MM.1S (cell line): ENCODE data around the gene SP100.

Source experiments
- DNase-seq: peaks from one replicate; pipeline ENCODE4 v3.0.0-alpha.2; 2015
- H2AFZ ChIP-seq: fragments of 300-600 bp; sonication (generic); 2 replicates; pipeline ENCODE4 v1.6.0; 2016; ENCODE audit warnings: antibody characterized with exemption, low read length
- H3F3A ChIP-seq: fragments of 300-600 bp; sonication (generic); 2 replicates; pipeline ENCODE4 v1.6.1; 2016; ENCODE audit warnings: mild to moderate bottlenecking, antibody characterized with exemption, low read length, moderate library complexity, mixed read lengths; ENCODE audit not compliant: insufficient read depth
- H3K27ac ChIP-seq: fragments of 300-600 bp; sonication (generic); 2 replicates; pipeline ENCODE4 v1.5.1; 2016; ENCODE audit warnings: mild to moderate bottlenecking, low read length
- H3K27me3 ChIP-seq: fragments of 300-600 bp; sonication (generic); replicated peaks from 2 replicates; pipeline ENCODE4 v1.6.0; 2016; ENCODE audit warnings: low read length; ENCODE audit not compliant: insufficient read depth
- H3K36me3 ChIP-seq: fragments of 300-600 bp; sonication (generic); replicated peaks from 2 replicates; pipeline ENCODE4 v1.6.1; 2016; ENCODE audit warnings: mild to moderate bottlenecking, low read length, mixed read lengths; ENCODE audit not compliant: insufficient read depth
- H3K4me1 ChIP-seq: fragments of 300-600 bp; sonication (generic); 2 replicates; pipeline ENCODE4 v1.6.1; 2016; ENCODE audit warnings: low read length, mixed read lengths
- H3K4me2 ChIP-seq: fragments of 300-600 bp; sonication (generic); 2 replicates; pipeline ENCODE4 v1.6.0; 2016; ENCODE audit warnings: low read depth, low read length
- H3K4me3 ChIP-seq: fragments of 300-600 bp; sonication (generic); 2 replicates; pipeline ENCODE4 v1.5.1; 2016; ENCODE audit warnings: low read length, mixed read lengths
- H3K79me2 ChIP-seq: fragments of 300-600 bp; sonication (generic); 2 replicates; pipeline ENCODE4 v1.6.1; 2016; ENCODE audit warnings: mixed run types, low read length, mixed read lengths
- H3K9ac ChIP-seq: fragments of 300-600 bp; sonication (generic); 2 replicates; pipeline ENCODE4 v1.6.1; 2016; ENCODE audit warnings: low read length, mixed read lengths
- H3K9me2 ChIP-seq: fragments of 300-600 bp; sonication (generic); replicated peaks from 2 replicates; pipeline ENCODE4 v1.6.1; 2016; ENCODE audit warnings: mild to moderate bottlenecking, low read length, mixed read lengths; ENCODE audit not compliant: insufficient read depth
- H3K9me3 ChIP-seq: fragments of 300-600 bp; sonication (generic); replicated peaks from 2 replicates; pipeline ENCODE4 v1.6.1; 2016; ENCODE audit warnings: mild to moderate bottlenecking, low read length, mixed read lengths; ENCODE audit not compliant: insufficient read depth
- H4K20me1 ChIP-seq: fragments of 300-600 bp; sonication (generic); 2 replicates; pipeline ENCODE4 v1.6.1; 2016; ENCODE audit warnings: mild to moderate bottlenecking, low read length, moderate library complexity, mixed read lengths; ENCODE audit not compliant: insufficient read depth
- CTCF ChIP-seq: fragments of 300-600 bp; sonication (generic); IDR thresholded peaks from 2 replicates; pipeline ENCODE4 v1.5.1; 2016; ENCODE audit warnings: antibody characterized with exemption, low read length, mixed read lengths
- EZH2 ChIP-seq: fragments of 300-600 bp; sonication (generic); optimal IDR thresholded peaks from 2 replicates; pipeline ENCODE3; 2017; ENCODE audit warnings: low read depth, mild to moderate bottlenecking, antibody characterized with exemption, low read length, mixed read lengths
- EZH2phosphoT487 ChIP-seq: fragments of 300-600 bp; sonication (generic); IDR thresholded peaks from 2 replicates; pipeline ENCODE4 v1.6.1; 2018; ENCODE audit warnings: antibody characterized with exemption, low read length

SP100 gene

GRCh38 chr2:230589025-230589424 is 173.0 kb downstream of the SP100 start:
- Histone ChIP-seq H3F3A (no peaks in the 10 kb centered on the region), H3K9me3 (no peaks in the 10 kb centered on the region), H3K9me2 (no peaks in the 10 kb centered on the region), H4K20me1 (no peaks in the 10 kb centered on the region), H3K4me1 (peaks cover 7% of the 10 kb centered on the region; the same call in 1 of the 2 replicates), H3K27me3 (no peaks in the 10 kb centered on the region), H3K4me3 (no peak overlapping the region), H3K27ac (no peak overlapping the region), H2AFZ (no peak overlapping the region), H3K9ac (no peak overlapping the region), H3K4me2 (no peak overlapping the region), H3K79me2 (no peaks in the 10 kb centered on the region), H3K36me3 (no peaks in the 10 kb centered on the region)
- no peak for DNase-seq
- TF ChIP-seq EZH2 (no peak), EZH2phosphoT487 (no peak), CTCF (no peak)

GRCh38 chr2:230589497-230590015 is 173.6 kb downstream of the SP100 start:
- Histone ChIP-seq H4K20me1 (no peaks in the 10 kb centered on the region), H3K9me3 (no peaks in the 10 kb centered on the region), H3K27ac (no peak overlapping the region), H3K9ac (no peak overlapping the region), H3F3A (no peaks in the 10 kb centered on the region), H3K4me2 (no peak overlapping the region), H3K79me2 (no peaks in the 10 kb centered on the region), H2AFZ (no peak overlapping the region), H3K4me3 (no peak overlapping the region), H3K4me1 (peaks cover 7% of the 10 kb centered on the region; the same call in 1 of the 2 replicates), H3K9me2 (no peaks in the 10 kb centered on the region), H3K36me3 (no peaks in the 10 kb centered on the region), H3K27me3 (no peaks in the 10 kb centered on the region)
- TF ChIP-seq EZH2 = no peak
- no peak for TF ChIP-seq EZH2phosphoT487
- TF ChIP-seq CTCF = no peak
- DNase-seq = peak; percentile 55

GRCh38 chr2:230590333-230590732 is 174.3 kb downstream of the SP100 start:
- no peaks in the 10 kb centered on the region for H3K36me3 ChIP-seq
- H3K4me2 ChIP-seq = no peak overlapping the region
- H3F3A ChIP-seq = no peaks in the 10 kb centered on the region
- no peaks in the 10 kb centered on the region for H3K9me2 ChIP-seq
- no peaks in the 10 kb centered on the region for H3K9me3 ChIP-seq
- no peak for DNase-seq
- H3K27me3 ChIP-seq = no peaks in the 10 kb centered on the region
- H3K9ac ChIP-seq = no peak overlapping the region
- H3K4me1 ChIP-seq = peaks cover 7% of the 10 kb centered on the region; the same call in 1 of the 2 replicates
- TF ChIP-seq EZH2 = no peak
- TF ChIP-seq CTCF = no peak
- no peak for TF ChIP-seq EZH2phosphoT487
- H3K4me3 ChIP-seq = no peak overlapping the region
- H2AFZ ChIP-seq = no peak overlapping the region
- H3K27ac ChIP-seq = no peak overlapping the region
- no peaks in the 10 kb centered on the region for H4K20me1 ChIP-seq
- H3K79me2 ChIP-seq = no peaks in the 10 kb centered on the region
